ENCODE data around the gene LURAP1L. TPM values are rescaled to one million over a fixed set of nuclear protein-coding genes. Genes with fewer than 3 reads are reported as not detected.

The LURAP1L gene
- total and polyA plus RNA-seq, 2 of the 4 experiments (the other 2 are of a cell fraction) = 6.1 to 10.6 TPM

- Histone ChIP-seq H4K91ac (ENCODE audit: insufficient read depth, low read depth, low read length) (no peak overlapping the region), H3K9ac (ENCODE audit: low read depth, low read length) (peak overlapping the region; percentile 14; the same call in 1 of the 2 replicates), H2BK120ac (ENCODE audit: low read depth, low read length) (0 out of 2 replicates have a peak overlapping the region, but pooled peaks have one; percentile 29), H2AK9ac (replicated peaks; ENCODE audit: low read depth, low read length, poor library complexity) (no peak overlapping the region), H4K5ac (ENCODE audit: low read depth, low read length) (no peak overlapping the region), H3K9me1 (ENCODE audit: insufficient read depth, low read length) (no peaks in the 10 kb centered on the region), H3K79me1 (ENCODE audit: low read depth in 1 of 2, low read length in 2 of 2) (no peaks in the 10 kb centered on the region), H3K23ac (ENCODE audit: low read depth, low read length) (no peak overlapping the region), H3K4ac (ENCODE audit: low read depth, low read length) (peak overlapping the region; percentile 3; the same call in 1 of the 2 replicates), H2BK15ac (ENCODE audit: low read depth, low read length) (no peak overlapping the region), H3K56ac (ENCODE audit: extremely low read depth, insufficient read depth, low read length) (no peak overlapping the region; the same call in 1 of the 2 replicates), H3K14ac (replicated peaks; ENCODE audit: low read depth, low read length) (peak overlapping the region; percentile 10; the same call in 1 of the 2 replicates), H3K36me3 (ENCODE audit: control insufficient read depth, insufficient read depth, low read length) (no peaks in the 10 kb centered on the region), H3K9me3 (ENCODE audit: control insufficient read depth, insufficient read depth, low read length) (no peaks in the 10 kb centered on the region), H4K8ac (ENCODE audit: low read depth in 2 of 2, low read length in 2 of 2) (peak overlapping the region; percentile 1 to 55; a peak in 2 of 4 replicates), H3K4me1 (ENCODE audit: control insufficient read depth, insufficient read depth, low read length) (peaks cover 3% of the 10 kb centered on the region; the same call in 1 of the 2 replicates), H3K27ac (ENCODE audit: insufficient read depth, low read length) (peak overlapping the region; percentile 84; the same call in 1 of the 2 replicates), H2BK5ac (ENCODE audit: low read depth, low read length, poor library complexity, severe bottlenecking) (peak overlapping the region; percentile 21), H3K18ac (ENCODE audit: low read depth, low read length) (peak overlapping the region; percentile 56; the same call in 1 of the 2 replicates), H2AK5ac (ENCODE audit: low read depth, low read length) (no peak overlapping the region), H3K27me3 (ENCODE audit: control insufficient read depth, insufficient read depth, low read length) (no peaks in the 10 kb centered on the region), H4K20me1 (ENCODE audit: insufficient read depth, low read length) (no peaks in the 10 kb centered on the region), H2AFZ (replicated peaks; ENCODE audit: low read length, poor library complexity) (no peak overlapping the region), H2BK20ac (ENCODE audit: low read depth, low read length) (peak overlapping the region; percentile 28; the same call in 1 of the 2 replicates), H3K4me3 (ENCODE audit: insufficient read depth, low read depth, low read length) (peak overlapping the region; percentile 39; the same call in 1 of the 2 replicates), H3K4me2 (ENCODE audit: low read depth, low read length) (peak overlapping the region; percentile 48)
- BruUV-seq (replicated peaks) = no TSS peak
- dilution Hi-C loops (cut with HindIII; ENCODE audit: low sequenced_read_pairs, unreplicated experiment) = no loop called here
- TF ChIP-seq, protein P1, sequence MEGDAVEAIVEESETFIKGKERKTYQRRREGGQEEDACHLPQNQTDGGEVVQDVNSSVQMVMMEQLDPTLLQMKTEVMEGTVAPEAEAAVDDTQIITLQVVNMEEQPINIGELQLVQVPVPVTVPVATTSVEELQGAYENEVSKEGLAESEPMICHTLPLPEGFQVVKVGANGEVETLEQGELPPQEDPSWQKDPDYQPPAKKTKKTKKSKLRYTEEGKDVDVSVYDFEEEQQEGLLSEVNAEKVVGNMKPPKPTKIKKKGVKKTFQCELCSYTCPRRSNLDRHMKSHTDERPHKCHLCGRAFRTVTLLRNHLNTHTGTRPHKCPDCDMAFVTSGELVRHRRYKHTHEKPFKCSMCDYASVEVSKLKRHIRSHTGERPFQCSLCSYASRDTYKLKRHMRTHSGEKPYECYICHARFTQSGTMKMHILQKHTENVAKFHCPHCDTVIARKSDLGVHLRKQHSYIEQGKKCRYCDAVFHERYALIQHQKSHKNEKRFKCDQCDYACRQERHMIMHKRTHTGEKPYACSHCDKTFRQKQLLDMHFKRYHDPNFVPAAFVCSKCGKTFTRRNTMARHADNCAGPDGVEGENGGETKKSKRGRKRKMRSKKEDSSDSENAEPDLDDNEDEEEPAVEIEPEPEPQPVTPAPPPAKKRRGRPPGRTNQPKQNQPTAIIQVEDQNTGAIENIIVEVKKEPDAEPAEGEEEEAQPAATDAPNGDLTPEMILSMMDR (conservative IDR thresholded peaks at IDR 0.05; ENCODE audit: low read depth, low read length) = no peak
- TF ChIP-seq MXI1 (IDR thresholded peaks at IDR 0.05; ENCODE audit: borderline replicate concordance, low read depth, low read length) (no peak), CEBPB (IDR thresholded peaks at IDR 0.05; ENCODE audit: low read depth, low read length) (peak; percentile 84), BHLHE40 (IDR thresholded peaks at IDR 0.05; ENCODE audit: low read depth, low read length) (no peak), CHD1 (IDR thresholded peaks at IDR 0.05; ENCODE audit: low read depth, low read length) (no peak), FOS (IDR thresholded peaks at IDR 0.05; ENCODE audit: low read depth, low read length) (no peak), POLR2A (IDR thresholded peaks at IDR 0.05; ENCODE audit: low read depth, low read length) (no peak)
- TF ChIP-seq, protein P2, sequence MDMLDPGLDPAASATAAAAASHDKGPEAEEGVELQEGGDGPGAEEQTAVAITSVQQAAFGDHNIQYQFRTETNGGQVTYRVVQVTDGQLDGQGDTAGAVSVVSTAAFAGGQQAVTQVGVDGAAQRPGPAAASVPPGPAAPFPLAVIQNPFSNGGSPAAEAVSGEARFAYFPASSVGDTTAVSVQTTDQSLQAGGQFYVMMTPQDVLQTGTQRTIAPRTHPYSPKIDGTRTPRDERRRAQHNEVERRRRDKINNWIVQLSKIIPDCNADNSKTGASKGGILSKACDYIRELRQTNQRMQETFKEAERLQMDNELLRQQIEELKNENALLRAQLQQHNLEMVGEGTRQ (IDR thresholded peaks at IDR 0.05; ENCODE audit: low read depth, low read length) = no peak
- in situ Hi-C loops (cut with MboI; ENCODE audit: low sequenced_read_pairs) = no loop called here
- POLR2A ChIA-PET (ENCODE audit: unreplicated experiment) = interaction anchor here (0.5 kb wide), 1 partner anchor 83 kb away, joined by 3 read pairs; no protein-coding TSS in a partner anchor
- WGBS, 2 experiments (ENCODE audit: extremely low coverage in 2 of 2, insufficient read length in 1 of 2) = no CpG with 5 or more reads among the region's 5 CpGs
- CTCF ChIA-PET = no interaction called here
- DNase-seq (peak; percentile 78), ATAC-seq (ENCODE audit: low read depth) (peak; percentile 73)
- intact Hi-C loops (cut with micrococcal nuclease) = no loop called here
Observed at GRCh38 chr9:12859704-12860251, 85.0 kb downstream of the LURAP1L start.

Data from IMR-90 (cell line).